LNCaP clone FGC (cell line): ENCODE data around the gene DOLPP1.

Experiments
- DNase-seq: peaks from one replicate; pipeline ENCODE4 v3.0.0-alpha.2; 2011; ENCODE audit warnings: low read depth
- H3K4me3 ChIP-seq: 2 replicates; pipeline ENCODE4 v1.5.1; 2011; ENCODE audit warnings: mild to moderate bottlenecking, low read depth, low read length, control low read depth
- TF ChIP-seq, protein P1 (sequence below): IDR thresholded peaks from 2 replicates; pipeline ENCODE4 v1.5.1; 2012; ENCODE audit warnings: mild to moderate bottlenecking; ENCODE audit not compliant: control insufficient read depth, insufficient read depth; ENCODE audit errors: extremely low read depth

Gene DOLPP1

DNA sequence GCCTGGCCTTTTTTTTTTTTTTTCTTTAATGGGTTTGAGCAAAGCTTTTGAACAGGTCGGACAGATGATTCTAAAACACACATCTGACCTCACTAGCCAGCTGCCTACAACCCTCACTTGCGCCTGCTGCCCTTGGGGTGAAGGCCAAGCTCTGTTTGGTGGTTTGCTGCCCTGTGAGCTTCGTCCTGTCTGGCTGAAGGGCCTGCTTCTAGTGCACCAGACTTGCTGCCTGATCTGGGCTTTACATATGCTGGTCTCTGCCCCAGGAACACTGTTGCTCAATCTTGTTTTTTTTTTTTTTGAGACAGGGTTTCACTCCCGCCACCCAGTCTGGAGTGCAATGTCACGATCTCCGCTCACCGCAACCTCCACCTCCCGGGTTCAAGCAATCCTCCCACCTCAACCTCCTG, 16.4 kb upstream of the DOLPP1 start:
- DNase-seq, result no peak

DNA sequence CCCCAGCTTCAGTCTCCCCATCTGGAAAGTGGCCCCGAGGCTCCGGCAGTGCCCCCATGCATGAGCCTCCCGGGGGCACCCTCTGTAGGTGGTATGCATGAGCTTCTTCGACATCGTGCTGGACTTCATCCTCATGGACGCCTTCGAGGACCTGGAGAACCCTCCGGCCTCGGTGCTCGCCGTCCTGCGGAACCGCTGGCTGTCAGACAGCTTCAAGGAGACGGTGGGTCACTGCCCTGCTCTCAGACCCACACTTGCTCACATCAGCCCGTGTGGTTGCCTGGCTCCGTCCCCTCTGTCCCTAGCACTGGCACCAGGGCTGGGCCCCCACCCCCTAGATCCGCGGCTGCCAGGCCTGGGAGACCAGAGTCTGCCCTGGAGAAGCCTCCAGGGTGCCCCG, 12.8 kb upstream of the DOLPP1 start:
- TF ChIP-seq, protein P1, sequence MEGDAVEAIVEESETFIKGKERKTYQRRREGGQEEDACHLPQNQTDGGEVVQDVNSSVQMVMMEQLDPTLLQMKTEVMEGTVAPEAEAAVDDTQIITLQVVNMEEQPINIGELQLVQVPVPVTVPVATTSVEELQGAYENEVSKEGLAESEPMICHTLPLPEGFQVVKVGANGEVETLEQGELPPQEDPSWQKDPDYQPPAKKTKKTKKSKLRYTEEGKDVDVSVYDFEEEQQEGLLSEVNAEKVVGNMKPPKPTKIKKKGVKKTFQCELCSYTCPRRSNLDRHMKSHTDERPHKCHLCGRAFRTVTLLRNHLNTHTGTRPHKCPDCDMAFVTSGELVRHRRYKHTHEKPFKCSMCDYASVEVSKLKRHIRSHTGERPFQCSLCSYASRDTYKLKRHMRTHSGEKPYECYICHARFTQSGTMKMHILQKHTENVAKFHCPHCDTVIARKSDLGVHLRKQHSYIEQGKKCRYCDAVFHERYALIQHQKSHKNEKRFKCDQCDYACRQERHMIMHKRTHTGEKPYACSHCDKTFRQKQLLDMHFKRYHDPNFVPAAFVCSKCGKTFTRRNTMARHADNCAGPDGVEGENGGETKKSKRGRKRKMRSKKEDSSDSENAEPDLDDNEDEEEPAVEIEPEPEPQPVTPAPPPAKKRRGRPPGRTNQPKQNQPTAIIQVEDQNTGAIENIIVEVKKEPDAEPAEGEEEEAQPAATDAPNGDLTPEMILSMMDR, result no peak
- H3K4me3 ChIP-seq, result no peak overlapping the region

More for the DNA sequence above, 16.4 kb upstream of the DOLPP1 start:
- TF ChIP-seq, protein P1, result no peak
- no peak overlapping the region for H3K4me3 ChIP-seq

DNA sequence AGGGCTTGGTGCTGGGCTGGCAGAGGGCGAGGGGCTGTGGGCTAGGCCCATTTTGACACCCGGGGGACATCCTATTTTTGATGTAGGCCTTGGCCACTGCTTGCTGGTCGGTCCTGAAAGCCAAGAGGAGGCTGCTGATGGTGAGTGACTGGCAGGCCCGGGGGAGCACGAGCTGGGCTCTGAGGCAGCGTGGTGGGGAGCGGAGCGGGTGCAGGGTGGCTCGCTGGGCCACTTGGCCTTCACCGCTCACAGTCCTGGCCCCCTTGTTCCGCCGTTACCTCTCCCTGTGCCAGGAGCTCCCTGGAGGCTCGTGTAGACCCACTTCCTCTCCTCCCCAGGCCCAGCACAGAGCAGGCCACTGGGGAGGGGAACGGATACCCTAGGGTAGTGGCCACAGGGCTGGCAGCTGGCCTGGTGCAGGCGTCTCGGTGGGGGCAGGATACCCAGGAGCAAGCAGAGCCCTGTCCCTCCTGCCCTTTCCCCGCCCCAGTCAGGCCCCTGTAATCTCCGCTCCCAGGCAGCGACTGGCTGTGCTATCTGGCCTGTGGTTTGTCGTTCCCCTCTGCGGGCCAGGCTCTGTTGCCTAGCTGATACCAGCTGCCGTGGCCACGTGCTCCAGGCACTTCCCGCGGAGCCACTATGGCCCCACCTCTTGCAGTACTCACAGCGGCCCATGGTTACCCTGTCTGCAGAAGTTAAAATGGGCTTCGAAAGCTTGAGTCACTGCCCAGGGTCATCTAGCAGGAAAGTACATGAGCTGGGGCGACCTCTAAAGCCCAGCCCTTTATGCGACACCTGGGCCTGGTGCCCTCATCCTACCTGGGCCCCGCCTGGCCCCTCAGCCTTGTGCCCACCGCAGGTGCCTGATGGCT, 11.7 kb upstream of the DOLPP1 start:
- TF ChIP-seq, protein P1, result no peak
- no peak for DNase-seq
- no peak overlapping the region for H3K4me3 ChIP-seq

More for the DNA sequence above, 12.8 kb upstream of the DOLPP1 start:
- no peak for DNase-seq

DNA sequence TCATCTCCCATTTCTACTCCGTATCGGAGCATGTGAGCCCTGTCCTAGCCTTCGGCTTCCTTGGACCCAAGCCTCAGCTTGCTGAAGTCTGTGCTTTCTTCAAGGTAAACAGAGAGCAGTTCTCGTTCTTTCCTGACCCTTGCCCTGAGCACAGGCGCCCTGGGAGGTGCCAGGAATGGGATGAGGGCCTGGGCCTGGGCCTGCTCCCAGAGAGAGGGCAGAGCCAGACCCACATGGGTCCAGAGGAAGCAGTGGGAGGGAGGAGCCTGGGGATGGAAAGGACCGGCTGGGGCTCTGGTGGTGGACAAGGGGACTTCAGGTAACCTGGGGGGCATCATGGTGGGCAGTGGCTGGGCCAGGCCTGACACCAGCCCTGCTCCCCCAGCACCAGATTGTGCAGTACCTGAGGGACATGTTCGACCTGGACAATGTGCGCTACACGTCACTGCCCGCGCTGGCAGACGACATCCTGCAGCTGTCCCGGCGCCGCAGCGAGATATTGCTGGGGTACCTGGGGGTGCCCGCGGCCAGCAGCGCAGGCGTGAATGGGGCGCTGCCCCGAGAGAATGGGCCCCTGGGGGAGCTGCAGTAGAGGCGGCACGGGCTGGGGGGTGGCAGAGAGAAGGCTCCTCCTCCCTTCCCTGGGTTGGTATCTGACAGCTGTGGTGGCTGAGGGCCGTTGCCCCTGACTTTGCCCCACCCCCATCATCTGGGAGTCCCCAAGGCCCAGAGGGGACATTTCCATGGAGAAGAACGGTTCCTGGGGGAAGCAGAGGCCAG, 10.9 kb upstream of the DOLPP1 start:
- TF ChIP-seq, protein P1, result no peak

DNA sequence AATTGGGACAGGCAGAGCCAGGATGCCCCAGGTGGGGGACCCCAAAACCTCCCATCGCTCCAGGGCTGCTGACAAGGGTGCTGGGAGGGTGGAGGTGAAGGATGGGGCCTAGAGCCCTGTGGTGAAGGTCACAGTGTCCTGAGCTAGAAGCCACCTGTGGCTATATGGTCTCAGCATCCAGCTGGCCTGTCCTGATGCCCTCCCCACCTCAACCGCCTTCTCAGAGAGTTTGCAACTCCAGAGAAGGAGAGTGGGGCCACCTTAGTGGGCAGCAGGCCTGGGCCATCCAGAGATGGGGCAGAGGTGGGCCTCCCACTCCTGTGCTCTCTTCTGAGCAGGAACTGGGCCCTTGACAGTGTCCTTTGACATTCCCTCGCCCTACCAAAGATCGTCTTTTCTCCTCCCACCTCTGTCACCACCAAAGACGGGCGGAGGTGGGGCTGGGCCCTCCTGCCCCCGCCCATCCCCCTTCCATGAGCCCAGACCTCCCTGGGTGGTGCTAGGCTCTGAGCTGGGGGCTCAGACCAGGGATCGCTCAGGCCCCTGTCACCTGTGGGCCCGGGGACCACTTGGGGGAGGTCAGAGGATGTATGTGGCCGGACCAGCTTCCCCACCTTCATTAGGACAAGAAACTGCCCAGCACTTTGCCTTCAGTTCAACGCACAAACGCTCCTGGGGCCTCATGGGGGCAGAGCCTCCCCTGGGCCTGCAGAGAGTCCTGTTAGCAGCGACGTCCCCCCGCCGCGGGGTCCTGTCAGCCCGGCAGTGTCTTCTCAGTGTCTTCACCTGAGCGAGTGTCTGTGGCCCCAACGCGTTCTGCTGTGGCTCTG, 10.0 kb upstream of the DOLPP1 start:
- no peak for DNase-seq
- no peak overlapping the region for H3K4me3 ChIP-seq
- TF ChIP-seq, protein P1, result no peak

More for the DNA sequence above, 10.9 kb upstream of the DOLPP1 start:
- no peak overlapping the region for H3K4me3 ChIP-seq
- no peak for DNase-seq

DNA sequence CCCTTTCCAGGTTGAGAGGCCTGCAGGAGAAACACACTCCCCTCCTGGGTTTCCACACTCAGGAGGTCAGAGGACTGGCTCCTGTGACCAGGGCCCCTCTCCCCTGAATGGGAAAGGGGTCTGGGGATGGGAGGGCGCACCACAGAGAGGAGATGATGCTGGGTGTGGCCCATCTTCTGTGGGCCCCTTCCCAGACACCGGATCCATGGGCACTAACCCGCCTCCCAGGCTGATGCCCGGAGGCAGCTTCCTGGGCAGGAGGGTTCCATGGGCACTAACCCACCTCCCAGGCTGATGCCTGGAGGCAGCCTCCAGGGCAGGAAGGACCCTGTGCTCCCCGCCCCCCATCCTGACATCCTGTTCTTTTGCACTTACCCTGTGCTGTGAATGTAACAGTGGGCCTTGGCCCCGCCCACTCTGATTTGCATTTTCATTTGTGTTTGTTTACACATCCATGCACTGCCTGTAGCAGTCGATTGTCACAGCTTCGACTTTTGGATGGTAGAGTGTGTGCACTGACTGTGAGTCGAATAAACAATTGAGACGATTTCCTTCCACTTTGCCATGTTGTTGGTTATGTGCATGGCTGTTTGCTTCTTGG, 9.3 kb upstream of the DOLPP1 start:
- TF ChIP-seq, protein P1, result no peak
- DNase-seq, result no peak
- no peak overlapping the region for H3K4me3 ChIP-seq
